Activated CD4-positive, alpha-beta T cell treated with anti-CD3 and anti-CD28 coated beads, Interleukin-2, Interleukin-4, amounts not matched to agents 100 ng/mL and 50 ng/mL, durations not matched to agents 16 hours and 8 hours (primary cell): ENCODE results near the gene NLGN1.

Experiments used
- DNase-seq: peaks from one replicate; pipeline ENCODE4 v3.0.0-alpha.2; 2020; ENCODE audit warnings: low spot score

NLGN1 gene

GRCh38 chr3:174294616-174295015 is 897.1 kb downstream of the NLGN1 start:
- no peak for DNase-seq

DNA sequence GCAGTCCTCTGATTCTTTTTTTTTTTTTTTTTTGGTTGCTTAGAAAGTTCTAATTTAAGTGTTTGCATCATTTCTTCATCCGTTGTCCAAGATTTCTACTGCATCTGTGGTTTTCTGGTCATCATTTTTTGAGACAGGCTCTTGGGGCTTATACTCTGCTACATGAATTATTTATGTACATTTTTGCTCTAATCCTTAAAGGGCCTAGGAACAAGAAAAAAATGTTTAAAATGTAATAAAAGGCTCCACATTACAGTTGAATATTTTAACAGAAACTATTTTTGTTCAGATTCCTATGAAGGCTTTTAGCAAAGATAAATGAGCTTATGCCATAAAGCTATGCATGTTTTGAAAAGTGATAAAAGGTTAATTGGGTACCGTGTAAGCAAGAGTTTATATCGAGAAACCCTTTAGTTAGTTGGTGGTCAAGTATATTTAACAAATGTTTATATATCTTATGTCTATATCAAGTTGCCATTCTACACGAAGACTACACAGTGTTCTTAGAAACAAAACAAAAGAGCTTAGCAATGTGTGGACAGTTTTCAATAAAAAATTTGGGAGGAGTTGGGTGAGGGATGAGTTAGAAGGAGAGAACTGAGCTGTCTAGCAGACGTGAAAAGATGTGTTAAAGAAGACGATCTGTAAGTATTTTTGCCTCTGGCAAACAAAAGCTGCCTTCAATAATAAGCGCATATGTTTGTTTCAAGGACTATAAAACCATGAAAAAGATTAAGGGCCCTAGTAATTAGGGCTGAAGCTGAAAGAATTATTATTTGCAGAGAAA is 898.0 kb downstream of the NLGN1 start:
- no peak for DNase-seq

- DNase-seq: no peak
Measured at GRCh38 chr3:174302746-174303315, 905.3 kb downstream of the NLGN1 start.

DNA sequence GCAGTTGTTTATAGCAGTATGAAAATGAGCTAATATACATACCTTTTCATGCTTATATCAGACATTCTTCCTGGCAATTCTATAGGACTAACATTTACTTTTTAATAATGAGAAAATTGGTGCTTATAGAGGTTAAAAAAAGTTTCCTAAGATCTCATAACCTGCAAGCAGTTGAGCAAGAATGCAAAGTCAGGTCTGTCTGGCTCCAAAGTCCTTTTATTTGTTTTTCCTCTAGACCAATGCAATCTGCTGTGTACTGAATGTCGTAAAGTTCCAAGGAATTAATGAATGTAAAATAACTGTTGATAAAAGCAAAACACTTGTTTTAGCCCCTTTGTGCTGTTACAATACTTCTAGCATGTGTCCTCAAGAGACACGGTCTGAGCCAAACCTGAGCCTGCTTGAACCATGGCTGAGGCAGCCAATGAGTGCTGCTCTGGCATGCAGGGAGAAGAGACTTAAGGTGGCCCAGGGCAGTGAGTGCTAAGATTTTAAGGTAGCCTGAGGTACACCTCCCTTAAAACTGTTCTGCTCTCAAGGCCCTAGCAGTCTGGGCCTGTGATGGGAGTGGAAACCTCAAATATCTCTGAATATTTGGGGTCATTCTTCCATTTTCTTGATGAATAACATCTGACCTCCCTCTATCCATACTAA is 906.5 kb downstream of the NLGN1 start:
- no peak for DNase-seq

- no peak for DNase-seq
Measured at GRCh38 chr3:174308736-174309135, 911.2 kb downstream of the NLGN1 start.

DNA sequence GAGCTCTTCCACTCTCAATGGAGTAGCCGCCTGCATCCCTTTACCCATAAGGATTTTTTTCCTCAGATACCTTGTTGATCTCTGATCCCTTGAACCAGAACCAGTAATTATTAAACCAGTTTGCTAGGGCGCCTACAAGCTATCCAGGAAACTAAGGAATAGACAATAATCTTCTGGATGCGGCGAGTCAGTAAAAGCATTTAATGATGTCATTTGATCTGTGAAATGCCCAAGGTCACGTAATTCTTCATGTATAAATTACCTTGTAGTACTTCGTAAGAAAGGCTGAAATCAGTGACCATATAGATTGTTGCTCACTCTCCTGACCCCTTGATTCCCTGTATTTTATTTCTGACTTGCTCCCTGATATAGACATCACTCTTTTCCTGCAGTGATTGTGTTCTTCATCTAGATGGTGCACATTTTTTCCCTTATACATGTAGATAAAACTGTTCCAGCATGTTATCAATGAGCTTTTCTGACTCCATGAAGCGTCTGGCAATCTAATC is 913.0 kb downstream of the NLGN1 start:
- no peak for DNase-seq

GRCh38 chr3:174315225-174315624 is 917.7 kb downstream of the NLGN1 start:
- no peak for DNase-seq

GRCh38 chr3:174317005-174317404 is 919.5 kb downstream of the NLGN1 start:
- DNase-seq: no peak

DNA sequence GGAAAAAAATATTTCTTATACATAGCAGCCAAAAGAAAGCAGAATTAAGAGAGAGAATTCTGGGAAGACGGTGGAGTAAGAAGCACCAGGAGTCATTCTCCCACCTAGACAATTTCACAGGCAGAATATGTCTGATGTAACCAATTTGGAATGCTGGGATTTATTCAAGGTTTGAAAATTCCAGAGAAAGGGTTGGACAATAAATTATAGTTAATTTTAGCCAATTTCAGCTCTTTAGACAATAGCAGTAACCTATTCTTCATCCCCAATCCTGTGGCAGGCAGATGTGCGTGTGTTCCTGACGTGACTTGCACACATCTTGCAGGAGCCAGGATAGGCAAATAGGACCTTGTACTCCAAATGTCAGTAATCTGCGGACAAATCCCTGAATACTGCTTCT is 920.6 kb downstream of the NLGN1 start:
- DNase-seq: no peak

- DNase-seq: no peak
Measured at GRCh38 chr3:174321548-174321947, 924.0 kb downstream of the NLGN1 start.

- DNase-seq: no peak
Measured at GRCh38 chr3:174322789-174323188, 925.2 kb downstream of the NLGN1 start.

DNA sequence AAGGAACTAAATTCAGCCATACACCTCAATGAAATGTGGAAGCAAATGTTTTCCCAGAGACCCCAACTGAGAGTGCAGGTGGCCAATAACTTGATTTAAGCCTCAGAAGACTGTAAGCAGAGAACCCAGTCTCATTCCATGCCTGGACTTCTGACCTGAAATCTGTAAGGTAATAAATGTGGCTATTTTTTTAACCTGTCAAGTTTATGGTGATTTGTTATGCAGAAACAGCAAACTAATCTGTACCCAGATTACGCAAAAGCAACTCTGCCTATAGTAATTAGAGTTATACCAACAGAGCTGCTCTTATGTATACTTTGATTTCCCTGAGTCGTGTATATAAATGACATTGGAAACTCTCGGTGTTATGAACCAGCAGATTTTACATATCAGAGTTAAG is 927.6 kb downstream of the NLGN1 start:
- DNase-seq: no peak

DNA sequence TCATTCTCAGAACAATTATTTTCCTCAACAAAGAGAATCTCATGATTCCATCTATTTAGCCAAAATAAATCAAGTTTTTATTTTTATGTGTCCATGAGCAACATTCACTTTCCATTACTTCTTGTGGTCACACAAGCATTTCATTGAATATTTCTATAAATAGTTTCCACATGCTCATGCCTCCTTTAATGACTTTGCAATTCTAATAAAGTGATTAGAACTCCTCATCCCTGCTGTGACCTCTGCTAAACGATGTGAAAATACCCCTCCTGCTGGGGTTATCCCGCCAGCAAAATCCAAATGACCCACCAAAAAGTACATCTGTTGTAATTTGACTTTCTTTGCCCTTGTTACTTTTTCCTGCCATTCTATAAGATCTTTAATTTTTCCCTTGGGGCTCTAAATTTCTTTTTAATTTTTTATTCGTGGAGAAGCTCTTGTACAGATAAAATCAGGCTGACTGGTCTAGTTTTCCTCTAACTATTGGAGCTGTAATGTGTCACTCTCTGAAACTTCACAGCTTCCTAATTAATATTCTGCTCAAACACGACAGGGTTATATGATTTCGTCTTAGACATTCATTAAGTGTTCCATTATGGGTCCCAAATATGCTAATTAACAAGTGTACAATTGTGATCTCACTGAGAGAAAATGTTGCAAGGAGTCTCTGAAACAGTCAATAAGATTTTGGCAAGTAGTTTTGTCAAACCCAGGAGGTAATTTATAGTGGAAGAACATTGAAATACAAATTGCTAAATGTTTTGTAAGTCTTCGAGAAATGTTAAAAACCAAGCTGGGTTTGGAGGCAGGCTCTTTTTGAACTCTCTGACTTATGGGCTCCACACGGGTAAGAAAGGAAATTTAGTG is 928.5 kb downstream of the NLGN1 start:
- DNase-seq: no peak

GRCh38 chr3:174329321-174329720 is 931.8 kb downstream of the NLGN1 start:
- DNase-seq: no peak

GRCh38 chr3:174330303-174330702 is 932.8 kb downstream of the NLGN1 start:
- DNase-seq: no peak

DNA sequence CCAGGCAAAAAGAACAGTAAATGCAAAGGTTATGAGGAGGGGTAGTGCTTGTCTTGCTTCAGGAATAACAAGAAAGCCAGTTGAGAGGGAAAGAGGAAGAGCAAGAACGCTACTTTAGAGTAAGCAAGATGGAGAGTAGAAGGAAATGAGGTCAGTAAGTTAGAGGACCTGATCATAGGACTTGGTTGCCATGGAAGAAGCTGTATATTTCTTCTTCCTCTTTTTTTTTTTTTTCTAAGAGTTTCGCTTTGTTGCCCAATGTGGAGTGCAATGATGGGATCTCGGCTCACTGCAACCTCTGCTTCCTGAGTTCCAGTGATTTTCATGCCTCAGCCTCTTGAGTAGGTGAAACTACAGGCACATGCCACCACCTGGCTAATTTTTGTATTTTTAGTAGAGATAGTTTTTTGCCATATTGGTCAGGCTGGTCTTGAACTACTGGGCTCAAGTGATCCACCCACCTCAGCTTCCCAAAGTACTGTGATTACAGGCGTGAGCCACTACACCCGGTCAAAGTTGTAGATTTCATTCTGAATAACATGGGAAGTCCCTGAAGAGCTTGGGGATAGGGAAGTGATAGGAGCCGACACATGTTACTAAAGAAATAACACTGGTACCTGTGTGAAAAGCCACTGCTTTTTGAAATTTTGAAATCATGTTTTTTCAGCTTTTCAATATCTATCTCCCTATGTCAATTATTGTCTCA is 933.7 kb downstream of the NLGN1 start:
- no peak for DNase-seq

DNA sequence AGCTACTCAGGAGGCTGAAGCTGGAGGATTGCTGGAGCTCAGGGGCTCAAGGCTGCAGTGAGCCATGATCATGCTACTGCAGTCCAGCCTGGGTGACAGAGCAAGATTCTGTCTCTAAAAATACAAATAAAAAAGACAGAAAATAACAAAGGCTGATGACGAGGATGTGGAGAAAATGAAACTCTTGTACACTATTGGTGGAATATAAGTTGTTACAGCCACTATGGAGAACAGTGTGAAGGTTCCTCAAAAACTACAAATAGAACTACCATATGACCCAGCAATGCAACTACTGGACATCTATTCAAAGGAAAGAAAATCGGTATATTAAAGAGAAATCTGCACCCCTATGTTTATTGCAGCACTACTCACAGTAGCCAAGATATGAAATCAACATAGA is 934.8 kb downstream of the NLGN1 start:
- no peak for DNase-seq

DNA sequence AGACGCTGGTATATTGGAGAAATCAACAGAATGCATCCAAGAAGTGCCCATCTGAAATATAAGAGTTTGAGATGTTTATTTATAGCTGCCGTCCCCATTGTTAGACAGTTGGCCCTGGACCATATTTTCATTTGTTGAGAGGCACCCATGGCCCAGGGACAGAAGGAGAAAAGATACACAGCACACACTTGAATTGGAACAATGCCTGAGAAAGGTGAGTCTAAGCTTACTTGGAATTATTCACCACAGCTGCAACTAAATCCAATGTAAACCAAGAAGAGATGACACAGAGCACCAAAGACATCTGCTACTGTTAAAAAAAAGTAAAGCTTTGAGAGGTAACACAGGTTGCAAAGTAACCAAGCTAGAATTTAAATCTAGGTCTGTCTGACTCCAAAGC is 936.1 kb downstream of the NLGN1 start:
- no peak for DNase-seq

DNA sequence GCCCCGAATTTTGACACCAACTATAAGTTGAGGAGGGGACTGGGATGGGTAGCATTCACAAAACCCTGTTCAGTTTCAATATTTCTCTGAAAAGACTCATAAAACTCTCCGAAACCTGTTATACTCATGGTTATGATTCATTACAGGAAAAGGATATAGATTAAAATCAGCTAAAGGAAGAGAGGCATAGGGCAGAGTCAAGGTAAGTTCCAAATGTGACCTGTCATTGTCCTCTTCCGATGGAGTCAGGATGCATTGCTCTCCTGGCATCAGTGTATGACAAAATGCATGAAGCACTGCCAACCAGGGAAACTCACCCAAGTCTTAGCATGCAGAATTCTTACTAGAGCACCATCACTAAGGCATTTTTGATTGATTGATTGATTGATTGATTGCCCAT is 936.6 kb downstream of the NLGN1 start:
- DNase-seq: no peak

- DNase-seq: no peak
Measured at GRCh38 chr3:174335324-174335723, 937.8 kb downstream of the NLGN1 start.

DNA sequence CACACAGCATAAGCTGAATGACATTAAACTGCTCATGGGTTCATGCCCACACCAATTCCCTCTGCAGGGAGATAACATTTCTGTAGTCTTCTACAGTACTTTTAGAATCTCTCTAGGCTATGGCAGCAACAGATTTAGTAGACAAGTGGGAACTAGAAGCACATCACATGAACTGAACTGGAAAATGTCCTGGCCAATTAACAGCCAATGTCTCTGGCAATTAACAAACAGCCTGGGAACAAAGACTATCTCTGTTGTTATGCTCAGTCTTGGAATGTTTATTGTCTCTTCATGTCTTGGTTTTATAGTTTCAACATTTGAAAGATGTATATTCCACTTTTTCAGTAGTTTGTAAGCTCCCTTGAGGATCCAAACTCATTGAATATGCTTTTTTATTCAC is 938.4 kb downstream of the NLGN1 start:
- DNase-seq: no peak
